Small intestine (tissue), 7 donors: ENCODE measurements around the gene CATSPERD. TPM values are rescaled to one million over a fixed set of nuclear protein-coding genes. Genes with fewer than 3 reads are reported as not detected.
A peak's percentile ranks its signal among the peaks of the same experiment; 100 is the strongest.

Experiments
- DNase-seq, 2 donors: peaks; one replicate each; pipeline versions ENCODE4 v3.0.0 to v3.0.0-alpha.2; 2013
- FAIRE-seq: peaks from 2 replicates; lab custom pipeline; 2012; peaks lifted over from hg19 to GRCh38; lab: Jason Lieb, UNC
- H3K27ac ChIP-seq, 3 donors: one replicate each; pipeline ENCODE4 v1.5.1; 2013; ENCODE audit warnings: low read length in 2 of 3, mild to moderate bottlenecking in 2 of 3, control low read depth in 1 of 3, inconsistent platforms in 1 of 3, low read depth in 1 of 3, moderate library complexity in 1 of 3
- H3K27me3 ChIP-seq, 3 donors: one replicate each; pipeline ENCODE4 v1.6.1; 2013; ENCODE audit warnings: low read length in 3 of 3, inconsistent platforms in 1 of 3; ENCODE audit not compliant: control insufficient read depth in 3 of 3, insufficient read depth in 3 of 3
- H3K36me3 ChIP-seq, 3 donors: one replicate each; pipeline ENCODE4 v1.6.1; 2013; ENCODE audit warnings: low read length in 3 of 3, inconsistent platforms in 1 of 3, low read depth in 1 of 3, mild to moderate bottlenecking in 1 of 3, moderate library complexity in 1 of 3; ENCODE audit not compliant: control insufficient read depth in 3 of 3, insufficient read depth in 2 of 3
- H3K4me1 ChIP-seq, 3 donors: one replicate each; pipeline ENCODE4 v1.6.1; 2013; ENCODE audit warnings: low read length in 2 of 3, inconsistent platforms in 1 of 3, low read depth in 1 of 3, mild to moderate bottlenecking in 1 of 3, moderate library complexity in 1 of 3; ENCODE audit not compliant: control insufficient read depth in 3 of 3, insufficient read depth in 2 of 3
- H3K4me3 ChIP-seq, 3 donors: one replicate each; pipeline ENCODE4 v1.5.1; 2013; ENCODE audit warnings: low read length in 3 of 3, control low read depth in 1 of 3, inconsistent platforms in 1 of 3, low read depth in 1 of 3, mild to moderate bottlenecking in 1 of 3, moderate library complexity in 1 of 3
- H3K9me3 ChIP-seq, 2 donors: one replicate each; pipeline ENCODE4 v1.6.1; 2013; ENCODE audit warnings: low read depth in 1 of 2, low read length in 1 of 2; ENCODE audit not compliant: control insufficient read depth in 2 of 2, insufficient read depth in 1 of 2
- WGBS, 3 donors: extraction: QIAGEN DNeasy Blood & Tissue Kit; methylation state at CpG; one replicate each; pipeline ENCODE4 v1.1.7; 2013; 5-methylcytosine and 5-hydroxymethylcytosine counted together
- polyA plus RNA-seq, 4 donors: library from polyadenylated mRNA; stranded (reverse) in 3 of 4; unstranded in 1 of 4; fragments of 200-250 nt in 3 of 4; fragments of 120-200 nt in 1 of 4; gene quantifications; one replicate each; pipeline versions ENCODE4 v1.2.1 to v1.2.3, GENCODE V29; 2013
- donor health status: healthy with polysubstance abuse.
- donor health status: control.
- donor health status: control.
- donor health status: Bipolar disorder and iron deficiency.
- donor health status: healthy.

The CATSPERD gene
- polyA plus RNA-seq, 4 donors, result not detected

GRCh38 chr19:5690125-5690954 is 30.1 kb upstream of the CATSPERD start, which contains the start of gene RPL36:
RPL36 (plus strand) TSS chr19:5690295; CDS start chr19:5690508, 213 bp downstream.
- H3K4me1 ChIP-seq, result peaks cover 0 to 21% (median 0%) of the 10 kb centered on the region in 3 donors
- H3K27ac ChIP-seq, result peak within 1 kb of the TSS; percentile 84 to 90 (median 87)
- peak; percentile 97 to 99 for DNase-seq
- no peaks in the 10 kb centered on the region for H3K9me3 ChIP-seq
- H3K27me3 ChIP-seq, result no peaks in the 10 kb centered on the region
- WGBS, 3 donors, result 0 to 1% (median 1%) methylated on average over 63 to 73 of the region's 73 CpGs
- peaks cover 3 to 45% (median 3%) of the 10 kb centered on the region in 3 donors for H3K36me3 ChIP-seq
- peak within 1 kb of the TSS; percentile 67 to 94 (median 72) for H3K4me3 ChIP-seq
- no peak for FAIRE-seq

GRCh38 chr19:5690955-5691821 is 29.2 kb upstream of the CATSPERD start:
- H3K36me3 ChIP-seq, result peaks cover 3 to 54% (median 9%) of the 10 kb centered on the region in 3 donors
- FAIRE-seq (no peak), DNase-seq (peak; percentile 66 to 76)
- H3K4me3 ChIP-seq, result peak overlapping the region; percentile 37 to 94 (median 72)
- no peaks in the 10 kb centered on the region for H3K27me3 ChIP-seq
- 1 to 3% (median 1%) methylated on average over 50 to 54 of the region's 54 CpGs for WGBS, 3 donors
- no peaks in the 10 kb centered on the region for H3K9me3 ChIP-seq
- peak overlapping the region; percentile 84 to 90 (median 87) for H3K27ac ChIP-seq
- peaks cover 0 to 19% (median 0%) of the 10 kb centered on the region in 3 donors for H3K4me1 ChIP-seq

- Histone ChIP-seq H3K4me1 (peaks cover 0 to 17% (median 0%) of the 10 kb centered on the region in 3 donors), H3K36me3 (peaks cover 3 to 63% (median 12%) of the 10 kb centered on the region in 3 donors), H3K4me3 (peak overlapping the region in 2 of 3 donors; percentile 72 to 94), H3K9me3 (no peaks in the 10 kb centered on the region), H3K27me3 (no peaks in the 10 kb centered on the region), H3K27ac (peak overlapping the region in 2 of 3 donors; percentile 84 to 87)
- FAIRE-seq, result no peak
- WGBS, 3 donors, result 33 to 52% (median 37%) methylated on average over 33 to 42 of the region's 42 CpGs
- no peak for DNase-seq
Observed at GRCh38 chr19:5691822-5692722, 28.4 kb upstream of the CATSPERD start.

- Histone ChIP-seq H3K4me3 (no peak overlapping the region), H3K27ac (no peak overlapping the region), H3K27me3 (no peaks in the 10 kb centered on the region), H3K9me3 (no peaks in the 10 kb centered on the region), H3K4me1 (peaks cover 0 to 14% (median 0%) of the 10 kb centered on the region in 3 donors), H3K36me3 (peaks cover 3 to 69% (median 13%) of the 10 kb centered on the region in 3 donors)
- 67 to 85% (median 75%) methylated on average over 6 to 7 of the region's 7 CpGs for WGBS, 3 donors
- no peak for DNase-seq
- no peak for FAIRE-seq
Observed at GRCh38 chr19:5692723-5693194, 27.7 kb upstream of the CATSPERD start.

- FAIRE-seq (no peak), DNase-seq (no peak)
- no peak overlapping the region for H3K4me3 ChIP-seq
- WGBS, 3 donors, result 80 to 84% (median 83%) methylated on average over 36 to 39 of the region's 39 CpGs
- peaks cover 0 to 14% (median 0%) of the 10 kb centered on the region in 3 donors for H3K4me1 ChIP-seq
- peaks cover 3 to 75% (median 18%) of the 10 kb centered on the region in 3 donors for H3K36me3 ChIP-seq
- H3K27ac ChIP-seq, result no peak overlapping the region
- H3K9me3 ChIP-seq, result no peaks in the 10 kb centered on the region
- no peaks in the 10 kb centered on the region for H3K27me3 ChIP-seq
Observed at GRCh38 chr19:5693195-5694166, 27.0 kb upstream of the CATSPERD start.

- no peaks in the 10 kb centered on the region for H3K9me3 ChIP-seq
- H3K27me3 ChIP-seq, result no peaks in the 10 kb centered on the region
- H3K36me3 ChIP-seq, result peaks cover 6 to 84% (median 23%) of the 10 kb centered on the region in 3 donors
- no peak for FAIRE-seq
- WGBS, 3 donors, result 89 to 92% (median 91%) methylated on average over 41 to 45 of the region's 45 CpGs
- H3K4me3 ChIP-seq, result no peak overlapping the region
- H3K4me1 ChIP-seq, result peaks cover 0 to 14% (median 0%) of the 10 kb centered on the region in 3 donors
- H3K27ac ChIP-seq, result no peak overlapping the region
- DNase-seq, result no peak
Observed at GRCh38 chr19:5694167-5694955, 26.1 kb upstream of the CATSPERD start.
